HepG2 (cell line): Measurements from ENCODE around the gene ALG14. TPM values are rescaled to one million over a fixed set of nuclear protein-coding genes. Genes with fewer than 3 reads are reported as not detected.
A peak's percentile ranks its signal among the peaks of the same experiment; 100 is the strongest.

Experiments used
- ARNTL ChIP-seq: sonication (generic); formaldehyde crosslinking; IDR thresholded peaks from 2 replicates; pipeline ENCODE4 v1.4.0; 2020; ENCODE audit warnings: mild to moderate bottlenecking, missing genetic modification reagents
- DR1 ChIP-seq: sonication (generic); formaldehyde crosslinking; IDR thresholded peaks from 2 replicates; pipeline ENCODE4 v1.8.0; 2021; ENCODE audit warnings: mild to moderate bottlenecking, missing genetic modification reagents, inconsistent platforms
- FLYWCH1 ChIP-seq: sonication (generic); formaldehyde crosslinking; IDR thresholded peaks from 2 replicates; pipeline ENCODE4 v1.8.1; 2023; ENCODE audit warnings: mild to moderate bottlenecking, missing genetic modification reagents
- GABPA ChIP-seq, 2 experiments: IDR thresholded peaks; 2 replicates each; pipeline ENCODE4 v1.6.1; 2011 to 2016; ENCODE audit warnings: low read depth in 2 of 2, low read length in 1 of 2, missing biosample characterization in 1 of 2, missing genetic modification characterization in 1 of 2
- GATA4 ChIP-seq: sonication (generic); IDR thresholded peaks from 2 replicates; pipeline ENCODE4 v1.6.1; 2016; ENCODE audit warnings: antibody characterized with exemption, low read depth, borderline replicate concordance
- IKZF4 ChIP-seq: sonication (generic); formaldehyde crosslinking; IDR thresholded peaks from 2 replicates; pipeline ENCODE4 v1.5.1; 2020; ENCODE audit warnings: borderline replicate concordance, mild to moderate bottlenecking, low read depth, missing genetic modification reagents; ENCODE audit errors: not compliant biosample characterization
- KAT7 ChIP-seq: IDR thresholded peaks from 2 replicates; pipeline ENCODE4 v1.6.1; 2018; ENCODE audit warnings: borderline replicate concordance, missing compliant biosample characterization
- KLF12 ChIP-seq: sonication (generic); formaldehyde crosslinking; IDR thresholded peaks from 2 replicates; pipeline ENCODE4 v1.4.0; 2020; ENCODE audit warnings: missing genetic modification reagents, borderline replicate concordance
- MAF1 ChIP-seq: sonication (generic); formaldehyde crosslinking; IDR thresholded peaks from 2 replicates; pipeline ENCODE4 v1.5.0; 2020; ENCODE audit warnings: missing genetic modification reagents, borderline replicate concordance
- MAZ ChIP-seq, 2 experiments: sonication (generic) in 1 of 2; formaldehyde crosslinking in 1 of 2; IDR thresholded peaks; 2 replicates each; pipeline versions ENCODE4 v1.5.0 to v1.6.1; 2012 to 2020; ENCODE audit warnings: low read depth in 2 of 2, mild to moderate bottlenecking in 2 of 2, borderline replicate concordance in 1 of 2, improper control_type of control experiment in 1 of 2, low read length in 1 of 2, missing genetic modification reagents in 1 of 2, moderate library complexity in 1 of 2
- MED1 ChIP-seq: sonication (generic); formaldehyde crosslinking; IDR thresholded peaks from 2 replicates; pipeline ENCODE4 v1.4.0; 2020; ENCODE audit warnings: missing genetic modification reagents
- MIXL1 ChIP-seq: IDR thresholded peaks from 2 replicates; pipeline ENCODE4 v1.6.1; 2016
- NFAT5 ChIP-seq: sonication (generic); formaldehyde crosslinking; IDR thresholded peaks from 2 replicates; pipeline ENCODE4 v1.4.0; 2020; ENCODE audit warnings: missing genetic modification reagents
- SMC3 ChIP-seq: IDR thresholded peaks from 2 replicates; pipeline ENCODE4 v1.6.1; 2011; ENCODE audit warnings: low read length, improper control_type of control experiment
- TRAFD1 ChIP-seq: sonication (generic); formaldehyde crosslinking; IDR thresholded peaks from 2 replicates; pipeline ENCODE4 v1.5.1; 2020; ENCODE audit warnings: missing genetic modification reagents, mild to moderate bottlenecking, borderline replicate concordance
- ZBTB33 ChIP-seq: sonication (generic); formaldehyde crosslinking; IDR thresholded peaks from 2 replicates; pipeline ENCODE4 v1.4.0; 2020; ENCODE audit warnings: missing genetic modification reagents
- ZFAT ChIP-seq: sonication (generic); formaldehyde crosslinking; conservative IDR thresholded peaks from 2 replicates; pipeline ENCODE4 v1.8.1; 2023; ENCODE audit warnings: missing genetic modification reagents, inconsistent platforms
- ZNF703 ChIP-seq: sonication (generic); formaldehyde crosslinking; IDR thresholded peaks from 2 replicates; pipeline ENCODE4 v1.5.1; 2020; ENCODE audit warnings: missing genetic modification reagents, mild to moderate bottlenecking, moderate library complexity, borderline replicate concordance
- polyA plus RNA-seq, 8 experiments: library from polyadenylated mRNA; depleted of rRNA in 3 of 8; stranded (reverse) in 7 of 8; unstranded in 1 of 8; fragments of >200 nt; fragmentation: Illumina TruSeq in 4 of 8; extraction: Trizol in 4 of 8; gene quantifications; 2 replicates each; pipeline versions ENCODE4 v1.2.1 to v1.2.3, GENCODE V29; 2011 to 2016; ENCODE audit warnings: low read depth in 4 of 8, missing spikeins in 1 of 8, mixed read lengths in 1 of 8; ENCODE audit not compliant: insufficient read depth in 1 of 8
- total RNA-seq, 5 experiments: library from RNA; depleted of rRNA; stranded (reverse); fragments of >200 nt; fragmentation: Illumina TruSeq; extraction: Trizol; gene quantifications; 2 replicates each; pipeline ENCODE4 v1.2.3, GENCODE V29; 2016; ENCODE audit warnings: low read depth in 1 of 5
- TF ChIP-seq, protein P1 (sequence below): sonication (generic); formaldehyde crosslinking; IDR thresholded peaks from 2 replicates; pipeline ENCODE4 v1.8.1; 2022; ENCODE audit warnings: mild to moderate bottlenecking, missing genetic modification reagents

The ALG14 gene
- total and polyA plus RNA-seq, 2 of the 13 experiments (the other 11 are each of a cell fraction or from before 2014, with no cell fraction given), result 4.5 to 12.7 TPM

- TF ChIP-seq IKZF4 (CRISPR knock-in tag) (no peak), MED1 (CRISPR knock-in tag) (peak; percentile 93), ZFAT (no peak), MIXL1 (CRISPR knock-in tag) (peak; percentile 72; the same call in 1 of the 2 replicates), KLF12 (CRISPR knock-in tag) (no peak), TRAFD1 (CRISPR knock-in tag) (no peak; the same call in 1 of the 2 replicates), GABPA (IDR thresholded peaks at IDR 0.05; ENCODE audit: low read depth, low read length) (no peak), GABPA (CRISPR knock-in tag; IDR thresholded peaks at IDR 0.05; ENCODE audit: low read depth) (peak; percentile 57), GATA4 (peak; percentile 99), ZBTB33 (peak; percentile 6; the same call in 1 of the 2 replicates), MAF1 (CRISPR knock-in tag) (no peak), SMC3 (no peak), MAZ (IDR thresholded peaks at IDR 0.05; ENCODE audit: borderline replicate concordance, low read depth, low read length) (peak; percentile 47; the same call in 1 of the 2 replicates), MAZ (CRISPR knock-in tag; IDR thresholded peaks at IDR 0.05; ENCODE audit: low read depth) (no peak), ARNTL (CRISPR knock-in tag) (peak; percentile 90), NFAT5 (CRISPR knock-in tag) (no peak), FLYWCH1 (CRISPR knock-in tag) (no peak), KAT7 (CRISPR knock-in tag) (peak; percentile 46; the same call in 1 of the 2 replicates), ZNF703 (CRISPR knock-in tag) (0 out of 2 replicates have a peak, but pooled peaks have one; percentile 34), DR1 (no peak)
- TF ChIP-seq, protein P1, sequence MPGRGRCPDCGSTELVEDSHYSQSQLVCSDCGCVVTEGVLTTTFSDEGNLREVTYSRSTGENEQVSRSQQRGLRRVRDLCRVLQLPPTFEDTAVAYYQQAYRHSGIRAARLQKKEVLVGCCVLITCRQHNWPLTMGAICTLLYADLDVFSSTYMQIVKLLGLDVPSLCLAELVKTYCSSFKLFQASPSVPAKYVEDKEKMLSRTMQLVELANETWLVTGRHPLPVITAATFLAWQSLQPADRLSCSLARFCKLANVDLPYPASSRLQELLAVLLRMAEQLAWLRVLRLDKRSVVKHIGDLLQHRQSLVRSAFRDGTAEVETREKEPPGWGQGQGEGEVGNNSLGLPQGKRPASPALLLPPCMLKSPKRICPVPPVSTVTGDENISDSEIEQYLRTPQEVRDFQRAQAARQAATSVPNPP (CRISPR knock-in tag), result peak; percentile 56; the same call in 1 of the 2 replicates
Measured at GRCh38 chr1:95122151-95122697, 49.5 kb upstream of the ALG14 start (continued).
